GM12878 (cell line): ENCODE results near the gene CACNA1A. TPM values are rescaled to one million over a fixed set of nuclear protein-coding genes. Genes with fewer than 3 reads are reported as not detected.

Experiments used
- ATAC-seq: fragments of 200-7000 bp; cut with Tn5 transposase; 3 replicates; pipeline ENCODE4 v1.9.1; 2020; ENCODE audit warnings: mild to moderate bottlenecking, moderate library complexity
- BruUV-seq: library from RNA; stranded (reverse); fragments of 400-500 nt; replicated peaks from 2 replicates; lab custom pipeline; 2021; lab: Mats Ljungman, UMichigan
- CTCF ChIA-PET: fragments of 300-600 bp; sonication (Branson Sonifier 250); formaldehyde crosslinking; extraction: SDS; loops from one replicate; lab custom pipeline; 2021; ENCODE audit warnings: inconsistent platforms; lab: Yijun Ruan, JAX
- POLR2A ChIA-PET: fragments of 350-600 bp; formaldehyde crosslinking; extraction: SDS; loops from one replicate; lab custom pipeline; 2021; ENCODE audit warnings: inconsistent platforms; lab: Charles Lee
- RAD21 ChIA-PET: fragments of 300-600 bp; sonication (Branson Sonifier 250); formaldehyde crosslinking; loops from one replicate; lab custom pipeline; 2023; ENCODE audit warnings: antibody characterized with exemption; ENCODE audit not compliant: unreplicated experiment; lab: Charles Lee
- SMC1A ChIA-PET: fragments of 300-600 bp; sonication (Branson Sonifier 250); formaldehyde crosslinking; loops from one replicate; lab custom pipeline; 2023; ENCODE audit not compliant: unreplicated experiment, uncharacterized antibody; lab: Charles Lee
- DNase-seq: peaks from one replicate; pipeline ENCODE4 v3.0.0-alpha.2; 2011; ENCODE audit warnings: low read depth, low spot score
- FAIRE-seq: peaks from 3 replicates; lab custom pipeline; 2011; peaks lifted over from hg19 to GRCh38; lab: Jason Lieb, UNC
- H2AFZ ChIP-seq: 2 replicates; pipeline ENCODE4 v1.6.0; 2011; ENCODE audit warnings: low read depth, low read length, control low read depth; ENCODE audit not compliant: control insufficient read depth
- H3K27ac ChIP-seq: 2 replicates; pipeline ENCODE4 v1.5.1; 2011; ENCODE audit warnings: control low read depth; ENCODE audit not compliant: control insufficient read depth, insufficient read depth
- H3K27me3 ChIP-seq, 2 experiments: replicated peaks in 1 of 2; 2 replicates each; pipeline versions ENCODE4 v1.6.0 to v1.6.1; 2011; ENCODE audit warnings: low read length in 1 of 2; ENCODE audit not compliant: control insufficient read depth in 2 of 2, insufficient read depth in 2 of 2
- H3K36me3 ChIP-seq, 2 experiments: 2 replicates each; pipeline ENCODE4 v1.5.1; 2011; ENCODE audit warnings: low read length in 1 of 2; ENCODE audit not compliant: control insufficient read depth in 2 of 2, insufficient read depth in 2 of 2
- H3K4me1 ChIP-seq: 2 replicates; pipeline ENCODE4 v1.6.1; 2011; ENCODE audit warnings: mild to moderate bottlenecking, low read length, moderate library complexity, mixed read lengths; ENCODE audit not compliant: control insufficient read depth, insufficient read depth
- H3K4me2 ChIP-seq: 2 replicates; pipeline ENCODE4 v1.6.0; 2011; ENCODE audit warnings: control low read depth; ENCODE audit not compliant: control insufficient read depth, insufficient read depth
- H3K4me3 ChIP-seq: fragments of 200-600 bp; sonication (generic); 2 replicates; pipeline ENCODE4 v1.5.1; 2016
- H3K79me2 ChIP-seq: 2 replicates; pipeline ENCODE4 v1.6.0; 2011; ENCODE audit warnings: low read length; ENCODE audit not compliant: control insufficient read depth, insufficient read depth
- H3K9ac ChIP-seq: 2 replicates; pipeline ENCODE4 v1.8.0; 2011; ENCODE audit warnings: low read length, control low read depth, mixed read lengths; ENCODE audit not compliant: control insufficient read depth, insufficient read depth
- H3K9me3 ChIP-seq: replicated peaks from 3 replicates; pipeline ENCODE4 v1.5.1; 2011; ENCODE audit warnings: mild to moderate bottlenecking, low read length; ENCODE audit not compliant: control insufficient read depth, insufficient read depth
- H4K20me1 ChIP-seq: 2 replicates; pipeline ENCODE4 v1.6.0; 2011; ENCODE audit not compliant: control insufficient read depth, insufficient read depth
- BCLAF1 ChIP-seq: fragments of 450-650 bp; IDR thresholded peaks from 2 replicates; pipeline ENCODE4 v1.6.1; 2017; ENCODE audit warnings: antibody characterized with exemption, mild to moderate bottlenecking, moderate library complexity
- BMI1 ChIP-seq: fragments of 450-650 bp; IDR thresholded peaks from 2 replicates; pipeline ENCODE4 v1.6.1; 2016; ENCODE audit warnings: mild to moderate bottlenecking, moderate library complexity, borderline replicate concordance
- CHD4 ChIP-seq: fragments of 200-600 bp; sonication (generic); IDR thresholded peaks from 2 replicates; pipeline ENCODE4 v1.6.1; 2016; ENCODE audit warnings: mild to moderate bottlenecking
- CREM ChIP-seq: IDR thresholded peaks from 2 replicates; pipeline ENCODE4 v1.6.1; 2014; ENCODE audit warnings: antibody characterized with exemption, low read depth
- DPF2 ChIP-seq: fragments of 450-650 bp; IDR thresholded peaks from 2 replicates; pipeline ENCODE4 v1.6.1; 2017; ENCODE audit warnings: mild to moderate bottlenecking
- GABPA ChIP-seq: IDR thresholded peaks from 2 replicates; pipeline ENCODE4 v1.6.1; 2014; ENCODE audit warnings: antibody characterized with exemption, low read depth, mild to moderate bottlenecking, inconsistent platforms
- HCFC1 ChIP-seq: fragments of 150-350 bp; IDR thresholded peaks from 2 replicates; pipeline ENCODE4 v1.6.1; 2014; ENCODE audit warnings: low read length
- KAT2A ChIP-seq: conservative IDR thresholded peaks from 2 replicates; pipeline ENCODE4 v1.6.1; 2011; ENCODE audit warnings: low read depth, low read length; ENCODE audit not compliant: control insufficient read depth
- KLF5 ChIP-seq: fragments of 450-650 bp; IDR thresholded peaks from 2 replicates; pipeline ENCODE4 v1.6.1; 2014; ENCODE audit warnings: mild to moderate bottlenecking; ENCODE audit not compliant: partially characterized antibody
- NR2C1 ChIP-seq: fragments of 450-650 bp; IDR thresholded peaks from 2 replicates; pipeline ENCODE4 v1.6.1; 2017; ENCODE audit warnings: antibody characterized with exemption, mild to moderate bottlenecking, moderate library complexity
- NR2C2 ChIP-seq: IDR thresholded peaks from 2 replicates; pipeline ENCODE4 v1.6.1; 2011; ENCODE audit warnings: borderline replicate concordance, low read depth; ENCODE audit not compliant: control insufficient read depth, insufficient read length
- POLR2AphosphoS5 ChIP-seq: IDR thresholded peaks from 2 replicates; pipeline ENCODE4 v1.6.1; 2011; ENCODE audit warnings: mild to moderate bottlenecking, low read length, inconsistent platforms
- RAD21 ChIP-seq: IDR thresholded peaks from 2 replicates; pipeline ENCODE4 v1.6.1; 2011; ENCODE audit warnings: mild to moderate bottlenecking, low read depth, low read length, moderate library complexity; ENCODE audit not compliant: insufficient read depth
- SIN3A ChIP-seq: IDR thresholded peaks from 2 replicates; pipeline ENCODE4 v1.6.1; 2012; ENCODE audit warnings: low read depth, low read length, improper control_type of control experiment
- SKIL ChIP-seq: fragments of 450-650 bp; IDR thresholded peaks from 2 replicates; pipeline ENCODE4 v1.6.1; 2017; ENCODE audit warnings: mild to moderate bottlenecking, low read depth, inconsistent platforms; ENCODE audit not compliant: poor library complexity, severe bottlenecking
- SMAD1 ChIP-seq: fragments of 450-650 bp; IDR thresholded peaks from 2 replicates; pipeline ENCODE4 v1.6.1; 2018; ENCODE audit warnings: mild to moderate bottlenecking, low read depth; ENCODE audit not compliant: partially characterized antibody
- ZZZ3 ChIP-seq: IDR thresholded peaks from 2 replicates; pipeline ENCODE4 v1.6.1; 2011; ENCODE audit warnings: low read depth; ENCODE audit not compliant: control insufficient read depth, insufficient read length
- WGBS: methylation state at CpG from one replicate; pipeline ENCODE4 v1.1.6; 2016; ENCODE audit warnings: low lambda C conversion rate; ENCODE audit not compliant: insufficient replicate concordance, insufficient coverage; ENCODE audit errors: missing lambda C conversion rate; 5-methylcytosine and 5-hydroxymethylcytosine counted together
- in situ Hi-C: fragments of 300-500 bp; cut with MboI; formaldehyde crosslinking; loops from 9 replicates; pipeline ENCODE4 v1.14.3; 2018; ENCODE audit warnings: mixed read lengths
- intact Hi-C: fragments of 100-400 bp; cut with micrococcal nuclease; formaldehyde crosslinking; loops from one replicate; pipeline ENCODE4 v1.14.2; 2022; ENCODE audit not compliant: unreplicated experiment
- polyA plus RNA-seq, 11 experiments: library from polyadenylated mRNA; depleted of rRNA in 4 of 11; unstranded in 6 of 11; stranded (reverse) in 5 of 11; fragments of >200 nt; fragmentation: Nextera tagmentation in 4 of 11; fragmentation: Illumina TruSeq in 1 of 11; extraction: Ambion mirVana in 4 of 11; extraction: Trizol in 1 of 11; gene quantifications; 1 replicate in 1 of 11; 2 replicates in 10 of 11; pipeline versions ENCODE4 v1.2.1 to v1.2.3, GENCODE V29; 2011 to 2016; ENCODE audit warnings: inconsistent platforms in 2 of 11, missing spikeins in 2 of 11, low read depth in 1 of 11
- total RNA-seq, 4 experiments: library from RNA; depleted of rRNA in 3 of 4; stranded (reverse); fragments of >200 nt in 3 of 4; fragmentation: Illumina TruSeq in 1 of 4; extraction: Trizol in 1 of 4; gene quantifications; 2 replicates each; pipeline versions ENCODE4 v1.2.1 to v1.2.3, GENCODE V29; 2013 to 2021

Gene CACNA1A
- total and polyA plus RNA-seq, 10 of the 15 experiments (the other 5 are each of a cell fraction or from before 2014, with no cell fraction given): 1.1 to 4.4 (median 2.5) TPM

- TF ChIP-seq RAD21: no peak
- TF ChIP-seq HCFC1: no peak
Measured at GRCh38 chr19:13493516-13494310, 12.6 kb downstream of the CACNA1A start (continued).

GRCh38 chr19:13492128-13492527 is 14.2 kb downstream of the CACNA1A start:
- no peaks in the 10 kb centered on the region for H3K27me3 ChIP-seq
- H3K36me3 ChIP-seq: no peaks in the 10 kb centered on the region
- no peaks in the 10 kb centered on the region for H3K79me2 ChIP-seq
- no peak for DNase-seq
- TF ChIP-seq BMI1 (no peak), SMAD1 (no peak), KLF5 (no peak), NR2C1 (no peak), SIN3A (no peak), CHD4 (no peak), NR2C2 (no peak), BCLAF1 (no peak), CREM (no peak), DPF2 (no peak), KAT2A (no peak), GABPA (no peak), POLR2AphosphoS5 (no peak), SKIL (no peak), ZZZ3 (no peak)
- no peaks in the 10 kb centered on the region for H3K4me1 ChIP-seq
- in situ Hi-C loops (no loop called here), intact Hi-C loops (no loop called here)
- no peak overlapping the region for H2AFZ ChIP-seq
- POLR2A ChIA-PET: no interaction called here
- H3K27ac ChIP-seq: no peak overlapping the region
- no peak for FAIRE-seq
- no peak overlapping the region for H3K4me2 ChIP-seq
- H3K9me3 ChIP-seq: no peaks in the 10 kb centered on the region; the same call in 2 of the 3 replicates
- H3K9ac ChIP-seq: no peak overlapping the region
- ATAC-seq: no peak
- WGBS: 4% methylated on average over 3 of the region's 3 CpGs
- no peaks in the 10 kb centered on the region for H4K20me1 ChIP-seq
- RAD21 ChIA-PET: no interaction called here
- CTCF ChIA-PET: no interaction called here
- no peak overlapping the region for H3K4me3 ChIP-seq
- BruUV-seq: no TSS peak
- SMC1A ChIA-PET: no interaction called here
